ENCODE results near the gene DNASE2.

The DNASE2 gene

GRCh38 chr19:12834976-12835757, 46.1 kb downstream of the DNASE2 start:
- DNase-seq (ENCODE audit: low read depth in 1 of 2, low spot score in 1 of 2): no peak

GRCh38 chr19:12834566-12834943, 46.7 kb downstream of the DNASE2 start, which contains the start of gene RTBDN:
TSS of gene RTBDN (minus strand) at chr19:12834579. CDS start at chr19:12829979, 4,600 bp downstream.
- no peak for DNase-seq (ENCODE audit: low read depth in 1 of 2, low spot score in 1 of 2)

- DNase-seq (ENCODE audit: low read depth in 1 of 2, low spot score in 1 of 2): no peak
Measured at GRCh38 chr19:12833738-12834565, 47.3 kb downstream of the DNASE2 start.

- DNase-seq (ENCODE audit: low read depth in 1 of 2, low spot score in 1 of 2): no peak
Measured at GRCh38 chr19:12833418-12833737, 47.9 kb downstream of the DNASE2 start.

- DNase-seq (ENCODE audit: low read depth in 1 of 2, low spot score in 1 of 2): no peak
Measured at GRCh38 chr19:12828494-12828893, 52.8 kb downstream of the DNASE2 start.

GRCh38 chr19:12825254-12826131, 55.8 kb downstream of the DNASE2 start:
- no peak for DNase-seq (ENCODE audit: low read depth in 1 of 2, low spot score in 1 of 2)
